GM10248 (cell line): Measurements from ENCODE around the gene EXO1.
"Not testable (repeated sequence)": the region's sequence is repeated elsewhere in the genome, so short reads cannot be mapped to it uniquely, and the experiment has no call there.

Experiments used
- CTCF ChIA-PET: fragments of 300-600 bp; sonication (Branson Sonifier 250); formaldehyde crosslinking; extraction: SDS; loops from one replicate; lab custom pipeline; 2021; ENCODE audit warnings: antibody characterized with exemption; lab: Yijun Ruan, JAX
- POLR2A ChIA-PET: fragments of 350-650 bp; sonication (Branson Sonifier 250); formaldehyde crosslinking; extraction: SDS; loops from one replicate; lab custom pipeline; 2020; ENCODE audit warnings: antibody characterized with exemption; lab: Yijun Ruan, JAX
- DNase-seq: peaks from one replicate; pipeline ENCODE4 v3.0.0; 2012; ENCODE audit errors: extremely low spot score
- CTCF ChIP-seq: IDR thresholded peaks from 2 replicates; pipeline ENCODE4 v1.5.1; 2012; ENCODE audit warnings: mild to moderate bottlenecking, low read depth; ENCODE audit errors: extremely low read depth, missing control alignments, control extremely low read depth

EXO1 gene

GRCh38 chr1:241847796-241848685, at the start of gene EXO1:
Gene EXO1 (plus strand): TSS chr1:241848204. CDS start chr1:241850426, 2,222 bp downstream.
- CTCF ChIA-PET: interaction anchor here (1.0 to 2.0 kb wide), 6 partner anchors 9 to 237 kb away, joined by 3 to 10 read pairs (median 4); partner anchors contain the start of genes CHML, MAP1LC3C and OPN3
- peak; percentile 48 for TF ChIP-seq CTCF
- DNase-seq: peak; percentile 93
- POLR2A ChIA-PET: interaction anchor here (1.0 kb wide), 1 partner anchor 208 kb away, joined by 3 read pairs; the partner anchor contains the start of genes CHML and OPN3

- CTCF ChIA-PET: interaction anchor here (1.1 to 1.8 kb wide), 3 partner anchors 18 to 188 kb away, joined by 3 to 5 read pairs (median 4); no protein-coding TSS in a partner anchor
- TF ChIP-seq CTCF: no peak
- POLR2A ChIA-PET: no interaction called here
- DNase-seq: no peak
Observed at GRCh38 chr1:241799416-241799815, 48.6 kb upstream of the EXO1 start.

- POLR2A ChIA-PET: no interaction called here
- CTCF ChIA-PET: interaction anchor here (1.6 to 1.8 kb wide), 2 partner anchors 17 to 24 kb away, joined by 4 to 5 read pairs; no protein-coding TSS in a partner anchor
Observed at GRCh38 chr1:241800640-241801039, 47.4 kb upstream of the EXO1 start.

GRCh38 chr1:241802863-241803262, 45.1 kb upstream of the EXO1 start:
- CTCF ChIA-PET: no interaction called here
- POLR2A ChIA-PET: no interaction called here
- TF ChIP-seq CTCF: no peak
- no peak for DNase-seq

More at GRCh38 chr1:241800640-241801039, 47.4 kb upstream of the EXO1 start:
- DNase-seq: no peak
- no peak for TF ChIP-seq CTCF

GRCh38 chr1:241804706-241805105, 43.3 kb upstream of the EXO1 start:
- CTCF ChIA-PET, POLR2A ChIA-PET, DNase-seq: not testable (repeated sequence)

GRCh38 chr1:241808265-241808664, 39.7 kb upstream of the EXO1 start:
- CTCF ChIA-PET: no interaction called here
- no peak for TF ChIP-seq CTCF
- POLR2A ChIA-PET: no interaction called here
- no peak for DNase-seq
